Stimulated activated CD4-positive, alpha-beta T cell treated with anti-CD3 and anti-CD28 coated beads, Interleukin-12 subunit alpha, Interleukin-12 subunit beta, amount 100 ng/mL, for 4 hours (primary cell): ENCODE results near the gene RAET1E.
"Not testable (repeated sequence)": the region's sequence is repeated elsewhere in the genome, so short reads cannot be mapped to it uniquely, and the experiment has no call there.

Source experiments
- DNase-seq: peaks from one replicate; pipeline ENCODE4 v3.0.0-alpha.2; 2020

Gene RAET1E

GRCh38 chr6:149887343-149887742 lies 10.6 kb downstream of the RAET1E start:
- no peak for DNase-seq

GRCh38 chr6:149885888-149886287 lies 12.0 kb downstream of the RAET1E start:
- DNase-seq, result no peak

GRCh38 chr6:149884617-149885016 lies 13.3 kb downstream of the RAET1E start:
- no peak for DNase-seq

- DNase-seq, result no peak
Measured at GRCh38 chr6:149884215-149884614, 13.7 kb downstream of the RAET1E start.

GRCh38 chr6:149881860-149882259 lies 16.1 kb downstream of the RAET1E start:
- no peak for DNase-seq

- no peak for DNase-seq
Measured at GRCh38 chr6:149881066-149881766, 16.7 kb downstream of the RAET1E start.

- DNase-seq, result no peak
Measured at GRCh38 chr6:149877659-149878058, 20.3 kb downstream of the RAET1E start.

- no peak for DNase-seq
Measured at GRCh38 chr6:149876241-149876933, 21.5 kb downstream of the RAET1E start.

- DNase-seq, result no peak
Measured at GRCh38 chr6:149872233-149872632, 25.7 kb downstream of the RAET1E start.

GRCh38 chr6:149871182-149871581 lies 26.7 kb downstream of the RAET1E start:
- no peak for DNase-seq

GRCh38 chr6:149869275-149869892 lies 28.5 kb downstream of the RAET1E start:
- DNase-seq, result no peak

GRCh38 chr6:149867876-149868640 lies 29.9 kb downstream of the RAET1E start:
- DNase-seq, result no peak

- DNase-seq, result no peak
Measured at GRCh38 chr6:149864578-149865535, 33.1 kb downstream of the RAET1E start.

- DNase-seq, result peak; percentile 81
Measured at GRCh38 chr6:149863698-149864577, 34.0 kb downstream of the RAET1E start, which contains the start of gene LRP11. Gene LRP11 (minus strand): TSS chr6:149864359. CDS start chr6:149864020, 339 bp downstream.

- peak; percentile 31 for DNase-seq
Measured at GRCh38 chr6:149862922-149863697, 34.8 kb downstream of the RAET1E start.

GRCh38 chr6:149862424-149862738 lies 35.5 kb downstream of the RAET1E start:
- DNase-seq, result not testable (repeated sequence)

GRCh38 chr6:149861603-149862423 lies 36.1 kb downstream of the RAET1E start:
- no peak for DNase-seq

GRCh38 chr6:149860834-149861602 lies 36.9 kb downstream of the RAET1E start:
- no peak for DNase-seq

GRCh38 chr6:149860513-149860833 lies 37.4 kb downstream of the RAET1E start:
- DNase-seq, result no peak
